HCT116 (cell line): ENCODE results near the gene AP2S1.
"Not testable (repeated sequence)": the region's sequence is repeated elsewhere in the genome, so short reads cannot be mapped to it uniquely, and the experiment has no call there.

Experiments
- EZH2 ChIP-seq: fragments of 200-600 bp; sonication (generic); IDR thresholded peaks from 2 replicates; pipeline ENCODE4 v1.6.1; 2017; ENCODE audit warnings: antibody characterized with exemption, mixed run types
- EZH2phosphoT487 ChIP-seq: fragments of 200-600 bp; IDR thresholded peaks from 2 replicates; pipeline ENCODE4 v1.6.1; 2018; ENCODE audit warnings: antibody characterized with exemption, borderline replicate concordance
- FOSL1 ChIP-seq: IDR thresholded peaks from 2 replicates; pipeline ENCODE4 v1.6.1; 2012; ENCODE audit warnings: low read depth
- POLR2A ChIP-seq: IDR thresholded peaks from 2 replicates; pipeline ENCODE4 v1.7.0; 2011; ENCODE audit warnings: borderline replicate concordance; ENCODE audit not compliant: insufficient read depth, insufficient read length; ENCODE audit errors: extremely low read depth
- RAD21 ChIP-seq: IDR thresholded peaks from 2 replicates; pipeline ENCODE4 v1.6.1; 2012; ENCODE audit warnings: low read depth, mild to moderate bottlenecking
- YY1 ChIP-seq: IDR thresholded peaks from 2 replicates; pipeline ENCODE4 v1.6.1; 2011; ENCODE audit warnings: low read length, low read depth, moderate library complexity, mild to moderate bottlenecking; ENCODE audit not compliant: insufficient replicate concordance; ENCODE audit errors: extremely low read depth
- ZNF274 ChIP-seq: fragments of 200-500 bp; sonication (Bioruptor generic); IDR thresholded peaks from 2 replicates; pipeline ENCODE4 v1.6.1; 2014; ENCODE audit warnings: mild to moderate bottlenecking, low read depth, low read length, inconsistent platforms
- TF ChIP-seq, protein P1 (sequence below), 3 experiments: fragments of 200-600 bp in 1 of 3; sonication (generic) in 1 of 3; IDR thresholded peaks in 2 of 3; conservative IDR thresholded peaks in 1 of 3; 2 replicates each; pipeline ENCODE4 v1.5.1; 2012 to 2017; ENCODE audit warnings: low read depth in 2 of 3, low read length in 2 of 3, antibody characterized with exemption in 1 of 3, borderline replicate concordance in 1 of 3, control low read depth in 1 of 3, mild to moderate bottlenecking in 1 of 3, mixed read lengths in 1 of 3, mixed run types in 1 of 3, moderate library complexity in 1 of 3; ENCODE audit not compliant: insufficient read depth in 1 of 3
- TF ChIP-seq, protein P2 (sequence below): IDR thresholded peaks from 2 replicates; pipeline ENCODE4 v1.6.1; 2012; ENCODE audit warnings: low read depth

DNA sequence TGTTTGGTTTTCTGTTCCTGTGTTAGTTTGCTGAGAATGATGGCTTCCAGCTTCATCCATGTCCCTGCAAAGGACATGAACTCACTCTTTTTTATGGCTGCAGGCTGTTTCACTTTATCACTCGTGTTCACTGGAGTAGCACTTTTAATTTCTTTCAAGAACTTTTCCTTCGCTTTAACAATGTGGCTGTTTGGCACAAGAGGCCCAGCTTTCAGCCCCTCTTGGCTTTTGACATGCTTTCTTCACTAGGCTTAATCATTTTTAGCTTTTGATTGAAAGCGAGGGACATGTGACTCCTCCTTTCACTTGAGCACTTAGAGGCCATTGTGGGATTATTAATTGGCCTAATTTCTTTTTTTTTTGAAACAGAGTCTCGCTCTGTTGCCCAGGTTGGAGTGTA, 32.1 kb upstream of the AP2S1 start:
- not testable (repeated sequence) for TF ChIP-seq EZH2, EZH2phosphoT487, POLR2A, ZNF274, YY1, RAD21, FOSL1
- TF ChIP-seq, protein P1, sequence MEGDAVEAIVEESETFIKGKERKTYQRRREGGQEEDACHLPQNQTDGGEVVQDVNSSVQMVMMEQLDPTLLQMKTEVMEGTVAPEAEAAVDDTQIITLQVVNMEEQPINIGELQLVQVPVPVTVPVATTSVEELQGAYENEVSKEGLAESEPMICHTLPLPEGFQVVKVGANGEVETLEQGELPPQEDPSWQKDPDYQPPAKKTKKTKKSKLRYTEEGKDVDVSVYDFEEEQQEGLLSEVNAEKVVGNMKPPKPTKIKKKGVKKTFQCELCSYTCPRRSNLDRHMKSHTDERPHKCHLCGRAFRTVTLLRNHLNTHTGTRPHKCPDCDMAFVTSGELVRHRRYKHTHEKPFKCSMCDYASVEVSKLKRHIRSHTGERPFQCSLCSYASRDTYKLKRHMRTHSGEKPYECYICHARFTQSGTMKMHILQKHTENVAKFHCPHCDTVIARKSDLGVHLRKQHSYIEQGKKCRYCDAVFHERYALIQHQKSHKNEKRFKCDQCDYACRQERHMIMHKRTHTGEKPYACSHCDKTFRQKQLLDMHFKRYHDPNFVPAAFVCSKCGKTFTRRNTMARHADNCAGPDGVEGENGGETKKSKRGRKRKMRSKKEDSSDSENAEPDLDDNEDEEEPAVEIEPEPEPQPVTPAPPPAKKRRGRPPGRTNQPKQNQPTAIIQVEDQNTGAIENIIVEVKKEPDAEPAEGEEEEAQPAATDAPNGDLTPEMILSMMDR (IDR thresholded peaks at IDR 0.05 in 2 of 3, conservative IDR thresholded peaks at IDR 0.05 in 1 of 3; ENCODE audit: borderline replicate concordance in 1 of 3, insufficient read depth in 1 of 3, low read depth in 2 of 3, low read length in 2 of 3) = not testable (repeated sequence)
- TF ChIP-seq, protein P2, sequence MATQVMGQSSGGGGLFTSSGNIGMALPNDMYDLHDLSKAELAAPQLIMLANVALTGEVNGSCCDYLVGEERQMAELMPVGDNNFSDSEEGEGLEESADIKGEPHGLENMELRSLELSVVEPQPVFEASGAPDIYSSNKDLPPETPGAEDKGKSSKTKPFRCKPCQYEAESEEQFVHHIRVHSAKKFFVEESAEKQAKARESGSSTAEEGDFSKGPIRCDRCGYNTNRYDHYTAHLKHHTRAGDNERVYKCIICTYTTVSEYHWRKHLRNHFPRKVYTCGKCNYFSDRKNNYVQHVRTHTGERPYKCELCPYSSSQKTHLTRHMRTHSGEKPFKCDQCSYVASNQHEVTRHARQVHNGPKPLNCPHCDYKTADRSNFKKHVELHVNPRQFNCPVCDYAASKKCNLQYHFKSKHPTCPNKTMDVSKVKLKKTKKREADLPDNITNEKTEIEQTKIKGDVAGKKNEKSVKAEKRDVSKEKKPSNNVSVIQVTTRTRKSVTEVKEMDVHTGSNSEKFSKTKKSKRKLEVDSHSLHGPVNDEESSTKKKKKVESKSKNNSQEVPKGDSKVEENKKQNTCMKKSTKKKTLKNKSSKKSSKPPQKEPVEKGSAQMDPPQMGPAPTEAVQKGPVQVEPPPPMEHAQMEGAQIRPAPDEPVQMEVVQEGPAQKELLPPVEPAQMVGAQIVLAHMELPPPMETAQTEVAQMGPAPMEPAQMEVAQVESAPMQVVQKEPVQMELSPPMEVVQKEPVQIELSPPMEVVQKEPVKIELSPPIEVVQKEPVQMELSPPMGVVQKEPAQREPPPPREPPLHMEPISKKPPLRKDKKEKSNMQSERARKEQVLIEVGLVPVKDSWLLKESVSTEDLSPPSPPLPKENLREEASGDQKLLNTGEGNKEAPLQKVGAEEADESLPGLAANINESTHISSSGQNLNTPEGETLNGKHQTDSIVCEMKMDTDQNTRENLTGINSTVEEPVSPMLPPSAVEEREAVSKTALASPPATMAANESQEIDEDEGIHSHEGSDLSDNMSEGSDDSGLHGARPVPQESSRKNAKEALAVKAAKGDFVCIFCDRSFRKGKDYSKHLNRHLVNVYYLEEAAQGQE = not testable (repeated sequence)
